ENCODE measurements around the gene LUZP1. TPM values are rescaled to one million over a fixed set of nuclear protein-coding genes. Genes with fewer than 3 reads are reported as not detected.
A peak's percentile ranks its signal among the peaks of the same experiment; 100 is the strongest.

The LUZP1 gene
- polyA plus RNA-seq, 1 donor, result 37.1 TPM

DNA sequence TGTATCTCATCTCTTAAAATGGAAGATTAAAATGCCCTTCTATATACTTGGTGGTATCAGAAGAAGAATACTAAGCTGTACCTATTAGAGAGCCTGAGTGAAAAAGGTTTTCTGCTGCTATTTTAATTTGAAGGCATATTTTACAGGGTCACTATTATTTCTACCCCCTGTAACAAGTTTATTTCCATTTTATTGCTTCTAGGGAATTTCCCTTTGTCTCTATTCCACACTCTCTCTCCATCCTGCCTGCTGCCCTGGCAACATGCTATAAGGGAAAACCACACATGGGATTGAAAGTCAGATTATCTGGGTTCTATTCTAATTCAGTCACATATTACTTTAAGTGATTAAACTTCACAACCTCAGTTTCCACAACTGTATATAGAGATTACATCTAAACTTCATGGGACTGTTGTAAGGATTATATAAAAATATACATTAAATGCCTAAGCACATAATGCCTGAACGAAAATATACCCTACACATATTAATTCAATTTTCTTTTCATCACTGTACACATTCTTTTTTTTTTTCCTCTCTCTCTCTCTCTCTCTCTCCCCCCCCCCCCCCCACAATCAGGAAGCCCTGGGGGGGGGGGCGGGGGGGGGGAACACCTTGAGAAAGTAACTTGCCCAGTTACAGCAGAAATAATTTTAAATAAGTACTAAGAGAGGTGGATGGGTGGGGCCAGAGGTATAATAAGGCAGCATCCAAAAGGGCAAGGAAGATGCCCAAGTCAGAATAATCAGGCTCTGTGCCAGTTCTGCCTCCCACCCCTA, 51.5 kb downstream of the LUZP1 start:
- no peak for DNase-seq

- DNase-seq, result no peak
Observed at GRCh38 chr1:23116216-23116836, 52.3 kb downstream of the LUZP1 start.

- no peak for DNase-seq
Observed at GRCh38 chr1:23114424-23115079, 54.1 kb downstream of the LUZP1 start.

DNA sequence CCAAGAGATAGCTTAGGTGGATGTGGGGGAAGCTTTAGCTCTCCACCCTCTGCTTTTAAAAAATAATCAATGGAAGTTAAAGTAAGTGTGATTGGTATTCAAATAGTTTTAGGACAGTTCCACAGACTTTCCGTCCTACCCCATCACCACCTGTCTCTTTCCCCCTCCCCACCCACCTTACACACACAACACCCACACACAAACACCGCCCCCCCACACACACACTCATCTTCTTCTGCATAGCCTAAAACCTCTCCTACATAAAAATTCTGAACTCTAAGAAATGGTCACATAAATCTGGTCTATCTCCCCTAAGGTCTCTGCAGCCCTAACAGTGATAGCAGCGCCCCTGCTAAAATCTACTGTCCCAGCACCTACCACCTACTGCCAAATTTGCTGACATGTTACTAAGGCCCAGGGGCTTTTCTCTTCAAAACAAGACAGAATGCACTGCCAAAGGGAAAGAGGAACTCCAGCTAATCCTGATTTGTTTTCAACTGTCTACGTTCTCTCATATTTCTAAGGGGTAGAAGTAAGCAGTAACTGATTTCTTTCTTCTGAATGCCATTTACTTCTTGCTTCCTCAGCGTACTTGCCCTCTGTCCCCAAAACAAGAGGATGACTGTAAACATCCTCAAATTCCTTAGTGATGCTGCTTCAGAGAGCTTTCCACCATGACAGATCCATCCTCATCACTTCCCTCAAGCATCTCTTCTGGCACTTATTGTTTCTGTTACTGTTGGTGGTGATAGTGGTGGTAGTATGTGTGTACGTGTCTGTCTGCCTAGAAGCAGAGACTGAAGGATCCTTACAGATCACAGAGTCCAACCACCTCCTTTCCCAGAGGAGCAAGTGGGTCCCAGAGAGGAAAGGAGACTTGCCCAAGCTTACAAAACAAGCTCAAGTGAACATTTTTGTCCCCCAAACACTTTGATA, 56.8 kb downstream of the LUZP1 start:
- DNase-seq, result no peak

DNA sequence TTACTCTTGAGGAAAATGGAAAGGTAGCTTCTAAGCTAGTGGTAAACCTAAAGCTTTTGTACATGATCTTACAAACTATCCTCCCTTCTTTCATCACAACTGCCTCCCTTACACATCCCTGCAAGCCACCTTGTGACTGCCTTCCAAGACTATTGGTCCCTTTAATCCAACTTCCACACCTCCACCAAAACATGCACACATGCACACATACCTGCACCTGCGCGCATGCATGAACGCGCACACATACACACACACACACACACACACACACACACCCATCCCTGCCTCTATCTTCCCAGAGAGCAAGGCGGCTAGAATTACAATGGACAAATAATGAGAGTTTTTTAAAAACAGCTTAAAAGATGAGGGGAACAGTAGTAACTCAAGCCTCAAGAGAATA, 58.3 kb downstream of the LUZP1 start:
- DNase-seq, result no peak

DNA sequence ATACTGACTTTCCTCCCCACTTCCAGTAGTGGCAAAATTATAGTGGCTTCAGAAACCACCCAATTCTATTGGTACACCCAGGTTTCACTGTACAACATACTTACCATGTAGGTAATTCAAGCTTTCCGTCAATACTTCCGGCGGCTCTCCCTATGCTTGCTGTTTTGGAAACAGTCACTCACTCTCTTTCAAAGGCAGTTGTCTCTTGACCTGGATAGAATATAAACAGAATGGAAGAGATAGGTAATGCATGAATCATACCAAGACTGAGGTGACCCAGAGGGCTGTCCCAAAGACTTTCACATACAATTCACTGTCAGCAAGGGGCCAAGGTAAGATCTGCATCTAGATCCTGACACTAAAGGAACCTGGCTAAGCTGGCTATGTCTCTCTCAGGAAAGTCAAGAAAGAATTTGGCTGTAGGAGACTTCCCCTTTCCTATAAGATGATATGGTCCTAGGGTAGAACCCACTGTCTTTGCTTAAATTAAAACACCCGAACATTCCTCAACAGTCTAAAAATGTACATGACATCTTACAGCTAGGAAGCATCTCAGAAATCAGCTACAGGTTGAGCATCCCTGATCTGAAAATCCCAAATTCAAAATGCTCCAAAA, 59.6 kb downstream of the LUZP1 start:
- DNase-seq, result no peak

- no peak for DNase-seq
Observed at GRCh38 chr1:23103001-23103889, 65.4 kb downstream of the LUZP1 start.

DNA sequence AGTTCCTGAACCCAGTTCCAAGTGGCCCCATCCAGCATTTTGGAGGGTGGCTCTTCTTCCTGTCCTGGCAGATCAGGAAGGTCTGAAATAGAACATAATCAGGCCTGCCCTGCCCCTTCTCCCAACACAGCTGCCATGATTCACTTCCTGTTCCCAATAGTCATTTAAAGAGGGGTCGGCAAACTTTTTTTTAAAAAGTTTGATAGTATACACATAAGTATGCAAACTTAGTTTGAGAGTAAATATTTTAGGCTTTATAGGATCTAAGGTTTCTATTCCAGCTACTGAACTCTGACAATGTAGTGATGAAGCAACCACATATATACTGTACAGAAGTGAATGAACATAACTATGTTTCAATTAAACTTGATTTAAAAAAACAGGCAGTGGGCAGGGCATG, 66.4 kb downstream of the LUZP1 start:
- DNase-seq, result no peak

DNA sequence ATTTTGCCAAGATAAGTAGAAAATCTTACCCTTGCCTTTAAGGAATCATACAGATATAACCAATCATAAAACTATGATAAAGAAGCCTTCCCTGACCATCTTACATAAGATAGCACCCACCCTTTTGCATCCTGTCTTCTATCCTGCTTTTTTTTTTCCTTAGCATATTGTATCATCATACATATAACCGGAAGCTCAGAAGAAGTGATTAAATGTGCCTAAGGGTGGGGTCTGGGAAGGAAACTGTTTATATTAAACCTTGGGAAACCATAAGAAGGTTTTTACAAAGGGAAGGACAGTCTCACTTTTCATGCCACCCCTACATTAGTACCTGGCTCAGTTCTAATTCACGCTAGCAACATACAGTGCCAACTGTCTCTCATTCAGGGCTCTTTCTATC, 66.8 kb downstream of the LUZP1 start:
- DNase-seq, result no peak

GRCh38 chr1:23101101-23101827, 67.4 kb downstream of the LUZP1 start:
- DNase-seq, result no peak

DNA sequence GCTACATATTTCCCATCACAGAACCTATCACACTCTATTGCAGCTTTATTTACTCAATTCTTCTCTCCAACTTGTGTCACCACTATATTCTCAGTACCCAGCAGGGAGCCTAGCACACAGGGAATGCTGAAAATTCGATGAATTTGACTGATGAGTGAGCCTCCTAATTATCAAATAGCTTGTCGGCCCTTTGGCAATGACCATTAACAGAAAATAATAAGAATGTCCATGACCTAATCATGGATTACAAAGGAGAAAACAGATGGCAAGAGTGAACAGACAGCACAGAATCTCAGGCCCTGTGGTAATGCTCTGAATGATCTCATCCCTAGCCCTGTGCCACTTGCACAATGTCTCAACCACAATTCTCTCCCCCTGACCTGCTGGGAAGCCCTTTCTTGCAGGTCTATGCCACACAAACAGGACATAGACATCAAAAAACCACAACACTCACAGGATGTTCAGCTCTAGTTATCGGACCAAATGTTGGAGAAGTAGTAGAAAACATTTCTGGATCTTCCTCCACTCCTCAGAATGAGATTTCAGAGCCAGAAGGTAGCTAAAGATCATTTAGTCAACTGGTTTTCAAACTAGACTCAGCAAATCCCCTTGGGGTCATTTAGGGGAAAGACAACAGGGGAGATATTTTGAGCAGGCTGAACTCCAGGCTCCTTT, 68.4 kb downstream of the LUZP1 start:
- DNase-seq, result no peak

GRCh38 chr1:23099171-23099536, 69.5 kb downstream of the LUZP1 start:
- no peak for DNase-seq

DNA sequence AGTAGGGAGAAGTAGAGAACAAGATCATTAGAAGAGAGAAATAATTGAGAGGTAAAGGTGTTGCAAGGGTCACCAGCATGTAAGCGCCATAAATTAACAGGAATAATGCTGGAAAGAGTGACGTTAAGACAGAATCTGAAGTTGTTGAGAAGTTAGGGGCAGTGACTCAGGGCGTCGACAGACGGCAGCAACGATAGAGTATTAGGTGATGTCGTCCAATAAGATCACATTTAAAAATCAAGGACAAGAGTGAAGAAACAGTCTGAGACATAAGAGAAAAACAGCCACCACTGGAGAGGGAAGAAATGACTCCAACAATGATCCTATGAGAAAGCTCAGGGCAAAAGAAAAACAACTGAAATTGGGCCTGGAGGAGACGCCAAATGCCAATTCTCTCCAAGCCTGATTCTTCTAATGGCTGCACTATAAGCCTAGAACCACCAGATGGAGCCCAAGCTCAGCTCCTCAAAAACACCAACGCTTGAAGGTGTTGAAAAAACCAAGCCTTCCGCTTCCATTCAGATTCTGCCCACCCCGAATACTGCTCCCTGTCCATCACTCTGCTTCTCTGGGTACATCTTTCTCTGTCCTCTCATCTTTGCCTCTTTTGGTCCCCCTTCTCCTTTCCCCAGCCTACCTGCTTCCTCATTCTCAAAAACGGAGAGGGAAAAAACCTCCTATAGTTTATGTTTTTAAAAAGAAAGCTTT, 70.0 kb downstream of the LUZP1 start:
- peak; percentile 75 for DNase-seq

DNA sequence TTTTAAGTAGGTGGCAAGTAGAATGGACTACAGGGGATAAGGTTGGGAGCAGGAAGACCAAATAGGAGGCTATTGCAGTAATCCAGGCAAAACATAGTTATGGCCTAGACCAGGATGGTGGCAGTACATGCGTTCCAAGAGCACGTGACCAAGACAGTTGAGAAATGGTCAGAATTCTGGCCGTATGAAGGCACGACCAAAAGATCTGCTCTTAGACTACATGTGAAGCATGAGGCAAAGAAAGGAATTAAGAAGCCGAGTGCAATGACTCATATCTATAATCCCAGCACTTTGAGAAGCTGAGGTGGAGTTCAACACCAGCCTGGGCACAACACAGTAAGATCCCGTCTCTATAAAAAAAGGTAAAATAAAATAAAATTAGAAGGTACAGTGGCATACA, 71.3 kb downstream of the LUZP1 start:
- no peak for DNase-seq

DNA sequence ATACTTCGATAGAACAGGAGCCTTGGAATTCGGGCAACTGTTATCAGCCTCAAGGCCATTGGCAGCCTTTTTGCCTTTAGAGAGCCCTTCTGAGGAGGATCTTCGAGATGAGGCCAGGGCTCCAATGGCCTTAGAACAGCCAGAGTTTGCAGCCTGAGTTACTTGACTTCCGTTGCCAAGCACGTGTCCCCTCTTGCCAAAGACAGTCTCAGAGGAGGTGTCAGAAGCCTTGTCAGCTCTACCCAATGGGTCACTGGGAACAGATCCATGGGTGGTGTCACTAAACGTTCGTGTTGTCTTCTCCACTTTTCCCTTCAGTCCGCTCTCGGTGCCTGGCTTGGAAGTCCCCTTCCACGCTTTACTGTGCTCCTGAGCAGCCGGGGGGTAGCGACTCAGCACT, 76.2 kb downstream of the LUZP1 start:
- DNase-seq, result no peak

- DNase-seq, result no peak
Observed at GRCh38 chr1:23091545-23091944, 77.1 kb downstream of the LUZP1 start.

GRCh38 chr1:23090056-23090455, 78.6 kb downstream of the LUZP1 start:
- DNase-seq, result no peak

GRCh38 chr1:23088027-23088426, 80.6 kb downstream of the LUZP1 start:
- no peak for DNase-seq

DNA sequence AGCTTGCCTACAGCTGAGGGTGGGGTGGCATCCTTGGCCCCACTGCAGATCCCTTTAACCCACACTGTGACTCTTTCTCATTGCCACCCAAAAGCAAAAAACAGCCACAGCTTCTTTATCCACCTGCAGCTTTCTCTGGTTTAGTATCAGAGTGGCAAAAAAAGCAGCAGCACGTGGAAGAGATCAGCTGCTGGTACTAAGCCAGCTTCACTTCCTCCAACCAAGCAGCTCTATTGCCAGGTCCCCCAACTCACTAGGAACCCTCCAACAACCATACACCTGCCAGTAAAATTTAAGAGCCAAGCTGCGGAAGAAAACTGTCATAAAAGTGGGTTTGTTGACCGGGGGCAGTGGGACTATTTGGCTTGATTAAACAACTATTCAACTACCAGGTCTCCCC, 83.0 kb downstream of the LUZP1 start:
- DNase-seq, result no peak
